Esophagus squamous epithelium (tissue), 4 donors: ENCODE data around the gene IL1RAPL1.

Experiments
- POLR2A ChIP-seq, 4 donors: fragments of 450-650 bp; IDR thresholded peaks; one replicate each; pipeline ENCODE4 v1.6.1; 2017; ENCODE audit warnings: antibody characterized with exemption in 4 of 4, mild to moderate bottlenecking in 4 of 4, moderate library complexity in 3 of 4
- TF ChIP-seq, protein P1 (sequence below), 6 experiments: fragments of 450-650 bp in 4 of 6; fragments of 200-600 bp in 2 of 6; sonication (generic) in 2 of 6; IDR thresholded peaks; one replicate each; pipeline ENCODE4 v1.5.1; 2016 to 2019; ENCODE audit warnings: antibody characterized with exemption in 6 of 6, mild to moderate bottlenecking in 4 of 6, moderate library complexity in 4 of 6

DNA sequence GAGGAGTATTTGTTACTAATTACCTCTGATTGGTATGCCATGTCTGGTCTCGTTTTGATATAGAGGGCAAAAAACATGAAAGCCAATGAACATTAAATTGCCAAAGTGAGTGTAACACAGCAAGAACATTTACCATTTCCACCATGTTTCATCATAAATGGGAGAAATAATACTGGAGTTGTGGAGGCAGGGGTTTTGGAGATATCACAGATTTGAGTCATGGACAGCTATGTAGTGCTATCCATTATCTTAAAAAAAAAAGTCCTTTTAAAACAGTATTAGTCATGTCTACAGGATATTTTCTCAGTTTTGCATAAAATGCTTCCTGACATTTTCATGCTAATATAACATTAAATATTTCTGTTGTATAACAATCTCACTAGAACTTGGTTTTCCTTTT is 301.2 kb downstream of the IL1RAPL1 start:
- TF ChIP-seq, protein P1, sequence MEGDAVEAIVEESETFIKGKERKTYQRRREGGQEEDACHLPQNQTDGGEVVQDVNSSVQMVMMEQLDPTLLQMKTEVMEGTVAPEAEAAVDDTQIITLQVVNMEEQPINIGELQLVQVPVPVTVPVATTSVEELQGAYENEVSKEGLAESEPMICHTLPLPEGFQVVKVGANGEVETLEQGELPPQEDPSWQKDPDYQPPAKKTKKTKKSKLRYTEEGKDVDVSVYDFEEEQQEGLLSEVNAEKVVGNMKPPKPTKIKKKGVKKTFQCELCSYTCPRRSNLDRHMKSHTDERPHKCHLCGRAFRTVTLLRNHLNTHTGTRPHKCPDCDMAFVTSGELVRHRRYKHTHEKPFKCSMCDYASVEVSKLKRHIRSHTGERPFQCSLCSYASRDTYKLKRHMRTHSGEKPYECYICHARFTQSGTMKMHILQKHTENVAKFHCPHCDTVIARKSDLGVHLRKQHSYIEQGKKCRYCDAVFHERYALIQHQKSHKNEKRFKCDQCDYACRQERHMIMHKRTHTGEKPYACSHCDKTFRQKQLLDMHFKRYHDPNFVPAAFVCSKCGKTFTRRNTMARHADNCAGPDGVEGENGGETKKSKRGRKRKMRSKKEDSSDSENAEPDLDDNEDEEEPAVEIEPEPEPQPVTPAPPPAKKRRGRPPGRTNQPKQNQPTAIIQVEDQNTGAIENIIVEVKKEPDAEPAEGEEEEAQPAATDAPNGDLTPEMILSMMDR (IDR thresholded peaks at IDR 0.05), result no peak
- no peak for TF ChIP-seq POLR2A (IDR thresholded peaks at IDR 0.05)
